Left ventricle myocardium superior (tissue), 1 donor: ENCODE data around the gene FBXO5. TPM values are rescaled to one million over a fixed set of nuclear protein-coding genes. Genes with fewer than 3 reads are reported as not detected.
A peak's percentile ranks its signal among the peaks of the same experiment; 100 is the strongest.
"Not testable (repeated sequence)": the region's sequence is repeated elsewhere in the genome, so short reads cannot be mapped to it uniquely, and the experiment has no call there.

Experiments
- ATAC-seq: fragments of 200-7000 bp; cut with Tn5 transposase; one replicate; pipeline ENCODE4 v1.9.1; 2020; ENCODE audit warnings: mild to moderate bottlenecking, moderate library complexity
- DNase-seq: peaks from one replicate; pipeline ENCODE4 v3.0.0-alpha.2; 2020
- intact Hi-C: fragments of 100-400 bp; cut with micrococcal nuclease; formaldehyde crosslinking; loops from one replicate; pipeline ENCODE4 v1.11.0; 2022
- long read RNA-seq: library from polyadenylated mRNA; unstranded; transcript quantifications from one replicate; pipeline ENCODE4 v2.0.0, GENCODE V29; 2021
- total RNA-seq: library from RNA; stranded (reverse); fragmentation: NEBNext Ultra II Directional; extraction: Animal tissue kit (Norgen Biotek cat#: 25700); gene quantifications from one replicate; pipeline ENCODE4 v1.2.1, GENCODE V29; 2021
- donor health status: DM: no; HTN: yes; CAD: no; lungs with severe emphysema.

The FBXO5 gene, protein sequence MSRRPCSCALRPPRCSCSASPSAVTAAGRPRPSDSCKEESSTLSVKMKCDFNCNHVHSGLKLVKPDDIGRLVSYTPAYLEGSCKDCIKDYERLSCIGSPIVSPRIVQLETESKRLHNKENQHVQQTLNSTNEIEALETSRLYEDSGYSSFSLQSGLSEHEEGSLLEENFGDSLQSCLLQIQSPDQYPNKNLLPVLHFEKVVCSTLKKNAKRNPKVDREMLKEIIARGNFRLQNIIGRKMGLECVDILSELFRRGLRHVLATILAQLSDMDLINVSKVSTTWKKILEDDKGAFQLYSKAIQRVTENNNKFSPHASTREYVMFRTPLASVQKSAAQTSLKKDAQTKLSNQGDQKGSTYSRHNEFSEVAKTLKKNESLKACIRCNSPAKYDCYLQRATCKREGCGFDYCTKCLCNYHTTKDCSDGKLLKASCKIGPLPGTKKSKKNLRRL
- total RNA-seq, result 2.4 TPM
- long read RNA-seq, partial matches to known transcripts, result 0 of 1 reads
- long read RNA-seq, other reads (novel, unspliced or antisense), result 0 of 1 reads

DNA sequence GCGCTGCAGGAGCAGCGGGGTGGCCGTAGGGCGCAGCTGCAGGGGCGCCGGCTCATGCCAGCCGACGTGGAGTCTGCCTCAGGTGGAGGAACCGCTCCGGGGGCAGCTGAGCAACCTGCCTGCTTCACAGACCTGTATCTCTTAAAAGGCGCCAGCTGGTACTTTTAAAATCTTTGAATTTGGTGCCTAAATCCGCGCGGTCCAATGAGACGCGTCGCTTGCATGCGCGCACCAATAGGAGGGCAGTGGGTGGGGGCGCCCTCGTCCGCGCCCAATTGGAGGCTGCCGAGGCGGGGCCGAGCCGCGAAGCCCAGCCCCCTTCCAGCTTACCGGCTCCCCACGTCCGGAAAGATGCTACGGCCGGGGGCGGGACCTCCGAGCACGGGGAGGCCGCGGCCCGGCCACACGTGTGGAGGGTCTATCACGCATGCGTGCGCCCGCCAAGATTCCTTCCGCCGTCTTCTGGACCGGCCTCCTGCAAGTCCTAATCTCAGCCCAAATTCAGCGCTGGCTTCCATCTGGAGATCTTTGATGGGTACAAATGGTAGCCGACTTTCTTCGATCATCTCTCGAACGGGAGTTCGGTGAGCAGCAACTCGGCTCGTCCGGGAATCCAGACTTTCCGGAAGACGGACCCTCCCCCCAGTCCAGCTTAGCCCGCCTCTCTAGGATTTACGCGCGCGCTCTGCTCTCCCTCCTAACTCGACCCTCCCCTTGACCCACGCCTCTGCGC, at the start of gene FBXO5:
Gene FBXO5 (minus strand): TSS at position 138 of the 733 bp plus-strand sequence. CDS start 82 bp downstream, at position 56.
- peak; percentile 96 for ATAC-seq
- intact Hi-C loops, result no loop called here
- peak; percentile 99 for DNase-seq

DNA sequence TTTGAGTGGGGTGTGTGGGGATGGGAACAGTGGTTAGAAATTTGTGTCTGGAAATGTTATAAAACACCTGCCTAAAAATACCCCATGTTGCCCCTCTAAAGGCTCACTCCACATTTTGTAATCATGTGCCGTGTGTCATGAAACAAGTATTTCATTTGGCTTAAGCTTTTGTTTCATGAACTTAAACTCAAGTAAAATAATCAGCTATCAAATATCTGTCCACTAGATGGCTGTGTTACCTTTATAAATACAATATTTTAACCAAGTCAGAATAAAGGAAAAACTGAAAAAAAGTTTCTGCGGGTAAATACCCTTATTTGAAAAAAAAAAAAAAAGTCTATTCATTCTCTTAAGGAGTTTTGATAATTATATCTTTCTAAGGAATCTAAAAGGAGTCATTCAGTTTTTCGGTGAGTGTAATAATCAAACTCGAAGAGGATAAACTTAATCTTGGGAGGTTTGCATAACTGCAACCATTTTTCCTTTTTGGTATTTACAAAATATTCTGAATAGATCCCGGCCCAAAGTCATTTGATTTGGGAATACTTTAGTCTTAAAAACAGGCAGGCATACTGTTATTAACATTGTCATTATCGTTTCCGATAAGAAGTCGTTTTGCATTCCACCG, 49.5 kb upstream of the FBXO5 start:
- DNase-seq, result no peak
- intact Hi-C loops, result loop anchor here (10.0 kb wide), 1 partner anchor 472 kb away; no protein-coding TSS in a partner anchor
- no peak for ATAC-seq

DNA sequence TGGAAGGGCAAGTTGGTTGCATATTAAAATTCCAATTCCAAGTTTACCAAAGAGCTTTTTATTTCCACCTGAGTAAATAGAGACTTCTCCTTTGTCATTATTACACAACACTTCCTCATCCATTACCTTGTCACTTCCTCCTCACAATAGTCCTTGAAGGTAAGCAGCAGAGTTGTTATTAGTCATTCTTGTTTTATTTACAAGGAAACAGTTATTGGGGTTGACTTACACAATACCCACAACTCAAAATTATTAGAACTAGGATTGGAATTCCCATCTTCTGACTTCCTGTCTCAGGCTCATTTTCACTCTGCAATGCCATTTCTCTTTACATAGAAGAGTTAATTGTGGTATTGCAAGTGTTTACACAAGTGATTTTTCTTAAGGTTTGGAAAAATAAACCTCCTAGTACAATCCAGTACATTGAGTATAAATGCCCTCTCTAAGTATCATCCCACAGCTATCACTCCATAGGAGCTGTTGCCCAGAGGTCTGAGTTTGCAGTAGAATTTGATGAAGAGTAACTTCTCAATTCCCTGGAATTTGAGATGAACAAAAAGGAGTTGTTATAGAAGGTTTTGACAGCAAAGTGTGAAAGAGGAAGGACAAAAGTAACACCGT, 48.6 kb upstream of the FBXO5 start:
- DNase-seq (no peak), ATAC-seq (no peak)
- intact Hi-C loops, result loop anchor here (10.0 kb wide), 1 partner anchor 473 kb away; no protein-coding TSS in a partner anchor

DNA sequence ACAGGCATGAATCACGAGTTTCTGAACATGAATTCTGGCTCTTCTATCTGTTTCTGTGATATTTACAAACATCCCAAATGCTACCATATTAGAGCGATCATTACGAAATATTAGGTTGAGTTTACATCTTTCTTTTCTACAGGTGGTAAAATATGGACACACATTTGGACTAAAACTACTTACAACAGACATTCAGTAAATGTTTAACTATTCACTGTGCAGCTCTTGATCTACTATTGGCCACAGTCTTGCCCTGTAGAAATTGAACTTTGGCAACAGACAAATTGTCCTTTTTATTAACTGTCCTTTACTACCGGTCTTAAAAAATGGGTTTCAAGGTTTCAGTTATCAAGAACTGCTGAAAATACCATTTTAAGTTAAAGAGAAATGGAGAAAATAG, 46.1 kb upstream of the FBXO5 start:
- DNase-seq (no peak), ATAC-seq (no peak)
- intact Hi-C loops, result no loop called here

DNA sequence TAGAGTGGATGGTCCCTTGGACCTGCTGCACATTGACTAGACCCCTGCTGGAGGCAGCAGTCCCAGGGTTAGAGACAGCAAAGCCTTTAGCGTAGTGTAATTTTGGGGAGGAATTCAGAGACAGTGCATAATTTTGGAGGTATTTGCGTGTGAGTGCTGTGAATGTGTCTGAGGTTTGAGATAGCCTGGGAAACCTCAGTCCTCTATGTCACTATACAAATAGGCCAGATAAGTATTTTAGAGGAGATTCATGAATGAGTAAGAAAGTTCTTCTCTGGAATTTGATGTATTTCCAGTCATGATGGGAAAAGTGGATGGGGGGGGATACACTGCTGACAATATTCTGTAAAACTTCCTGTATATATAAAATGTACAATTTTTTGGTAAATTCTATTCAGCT, 45.4 kb upstream of the FBXO5 start:
- intact Hi-C loops, result no loop called here
- DNase-seq (no peak), ATAC-seq (no peak)

DNA sequence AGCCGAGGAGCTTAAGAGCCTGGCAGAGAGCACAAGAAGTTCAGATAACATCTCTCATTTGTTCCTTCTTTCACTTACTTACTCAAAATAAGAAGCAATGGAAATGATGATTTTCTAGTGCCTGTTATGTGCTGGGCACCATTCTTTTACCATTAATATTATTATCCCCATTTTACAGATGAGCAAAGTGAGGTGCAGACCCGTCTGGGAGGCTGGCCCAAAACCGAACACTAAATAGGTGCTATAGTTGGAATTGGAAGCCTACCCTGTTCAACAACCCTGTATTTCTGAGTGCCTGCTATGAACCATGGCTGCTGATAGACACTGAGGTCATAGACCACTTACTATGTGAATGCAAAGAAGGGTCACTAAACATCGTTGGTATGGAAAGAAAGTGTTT, 44.6 kb upstream of the FBXO5 start:
- no peak for DNase-seq
- no peak for ATAC-seq
- intact Hi-C loops, result no loop called here

DNA sequence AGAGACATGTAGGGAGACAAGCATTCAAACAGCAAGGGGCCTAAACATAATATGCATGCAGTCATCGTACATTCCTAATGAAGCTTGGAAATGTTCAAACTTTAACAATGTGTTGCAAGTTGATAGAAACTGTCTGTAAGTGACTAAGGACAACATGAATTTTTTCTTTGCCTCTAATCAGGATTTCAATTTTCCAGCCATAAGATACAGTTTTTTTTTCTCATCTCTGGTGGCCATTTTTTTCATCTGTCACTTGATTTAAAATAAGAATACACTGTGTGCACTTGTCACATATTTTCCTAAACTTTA, 41.8 kb upstream of the FBXO5 start:
- no peak for DNase-seq
- ATAC-seq, result no peak
- intact Hi-C loops, result loop anchor here (5.0 kb wide), 1 partner anchor 162 kb away; no protein-coding TSS in a partner anchor

DNA sequence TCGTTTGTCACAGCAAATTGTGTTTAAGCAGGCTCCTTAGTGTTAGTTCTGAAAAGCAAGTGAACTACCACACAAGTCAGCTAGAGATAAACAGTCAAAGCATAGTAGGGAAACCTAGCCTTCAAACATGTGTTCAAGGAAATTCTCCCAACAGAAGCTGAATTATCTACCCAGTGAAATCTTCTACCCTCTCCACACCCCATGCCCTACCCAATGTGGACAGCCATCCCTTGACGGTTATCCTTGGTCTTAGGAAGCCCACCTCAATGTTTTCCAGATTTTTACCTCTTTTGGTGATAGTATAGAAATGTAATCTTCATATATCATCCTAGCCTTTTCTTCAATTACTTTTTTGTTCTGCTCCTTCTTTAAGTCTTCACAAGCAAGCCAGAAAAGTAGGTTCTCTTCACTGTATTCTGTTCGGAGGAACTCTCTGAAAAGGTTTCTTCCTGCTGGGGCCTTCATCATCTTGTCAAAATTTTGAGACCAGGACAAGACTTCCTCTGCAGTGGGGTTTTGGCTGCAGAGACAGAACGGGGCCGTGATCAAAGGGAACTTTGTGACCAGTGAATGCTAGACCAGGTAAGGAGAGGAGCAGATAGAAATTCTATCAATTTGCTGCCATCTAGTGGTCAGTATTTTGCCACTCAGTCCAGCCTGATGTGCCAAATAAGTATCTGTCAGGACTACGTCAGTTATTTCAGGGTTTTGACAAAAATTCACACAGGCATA, 41.3 kb upstream of the FBXO5 start:
- DNase-seq (no peak), ATAC-seq (peak; percentile 81)
- intact Hi-C loops, result loop anchor here (5.0 kb wide), 1 partner anchor 162 kb away; no protein-coding TSS in a partner anchor

DNA sequence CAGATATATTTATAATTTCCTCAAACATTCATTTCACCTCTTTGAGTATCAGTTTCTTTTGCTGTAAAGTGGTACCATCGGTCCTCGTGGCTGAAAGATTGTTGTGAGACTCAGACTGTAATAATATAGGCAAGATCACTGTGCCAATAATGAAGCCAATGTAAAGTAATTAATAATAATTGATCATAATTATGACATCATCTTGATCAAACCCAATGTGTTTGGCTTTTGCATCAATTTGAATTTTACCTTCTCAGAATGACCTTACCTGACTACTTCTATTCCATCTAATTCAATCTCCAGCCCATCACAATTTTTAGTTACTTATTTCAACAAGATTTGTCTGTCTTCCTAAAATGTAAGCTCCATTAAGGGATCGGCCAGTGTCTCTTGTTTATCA, 35.5 kb upstream of the FBXO5 start:
- ATAC-seq, result no peak
- intact Hi-C loops, result no loop called here
- no peak for DNase-seq

DNA sequence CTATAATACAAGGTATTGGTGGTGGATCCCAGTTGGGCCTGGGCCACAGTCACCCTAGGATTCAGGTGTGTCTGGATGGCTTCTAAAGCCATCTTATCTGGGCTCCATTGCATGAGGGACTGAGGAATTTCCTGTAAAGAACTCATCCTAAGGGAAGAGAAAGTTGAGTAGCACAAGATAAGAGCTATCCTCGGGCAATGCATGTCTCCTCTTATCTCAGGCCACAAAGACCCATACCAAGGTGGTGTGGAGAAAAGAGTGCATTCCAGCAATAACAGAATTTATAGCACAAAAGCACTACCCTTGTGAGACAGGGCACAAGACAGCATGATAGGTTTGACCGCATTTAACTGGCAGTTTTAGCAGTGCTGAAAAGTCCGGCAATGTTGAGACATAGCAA, 34.0 kb upstream of the FBXO5 start:
- no peak for DNase-seq
- no peak for ATAC-seq
- intact Hi-C loops, result no loop called here

DNA sequence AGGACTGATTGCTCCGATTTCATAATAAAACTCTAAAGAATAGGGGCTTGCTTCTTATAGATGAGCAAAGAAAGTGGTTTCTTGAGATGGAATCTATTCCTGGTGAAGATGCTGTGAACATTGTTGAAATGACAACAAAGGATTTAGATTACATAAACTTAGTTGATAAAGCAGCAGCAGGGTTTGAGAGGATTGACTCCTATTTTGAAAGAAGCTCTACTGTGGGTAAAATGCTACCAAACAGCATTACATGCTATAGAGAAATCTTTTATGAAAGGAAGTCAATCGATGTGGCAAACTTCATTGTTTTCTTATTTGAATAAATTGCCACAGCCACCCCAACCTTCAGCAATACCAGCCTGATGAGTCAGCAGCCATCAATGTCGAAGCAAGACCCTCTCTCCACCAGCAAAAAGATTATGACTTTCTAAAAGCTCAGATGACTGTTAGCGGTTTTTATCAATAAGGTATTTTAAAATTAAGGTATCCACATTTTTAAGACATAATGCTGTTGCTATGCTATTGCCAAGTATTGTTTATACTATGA, 32.3 kb upstream of the FBXO5 start:
- intact Hi-C loops, result no loop called here
- ATAC-seq (no peak), DNase-seq (no peak)

DNA sequence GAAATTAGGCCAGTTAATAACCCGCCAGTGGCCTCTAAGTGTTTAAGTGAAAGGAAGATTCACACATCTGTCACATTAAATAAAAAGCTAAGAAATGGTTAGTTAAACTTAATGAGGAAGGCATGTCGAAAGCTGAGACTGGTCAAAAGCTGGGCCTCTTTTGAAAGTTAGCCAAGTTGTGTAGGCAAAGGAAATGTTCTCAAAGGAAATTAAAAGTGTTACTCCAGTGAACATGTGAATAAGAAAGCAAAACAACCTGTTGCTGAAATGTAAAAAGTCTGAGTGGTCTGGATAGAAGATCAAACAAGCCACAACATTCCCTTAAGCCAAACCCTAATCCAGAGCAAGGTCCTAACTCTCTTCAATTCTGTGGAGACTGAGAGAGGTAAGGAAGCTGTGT, 30.6 kb upstream of the FBXO5 start:
- intact Hi-C loops, result no loop called here
- no peak for DNase-seq
- ATAC-seq, result no peak

DNA sequence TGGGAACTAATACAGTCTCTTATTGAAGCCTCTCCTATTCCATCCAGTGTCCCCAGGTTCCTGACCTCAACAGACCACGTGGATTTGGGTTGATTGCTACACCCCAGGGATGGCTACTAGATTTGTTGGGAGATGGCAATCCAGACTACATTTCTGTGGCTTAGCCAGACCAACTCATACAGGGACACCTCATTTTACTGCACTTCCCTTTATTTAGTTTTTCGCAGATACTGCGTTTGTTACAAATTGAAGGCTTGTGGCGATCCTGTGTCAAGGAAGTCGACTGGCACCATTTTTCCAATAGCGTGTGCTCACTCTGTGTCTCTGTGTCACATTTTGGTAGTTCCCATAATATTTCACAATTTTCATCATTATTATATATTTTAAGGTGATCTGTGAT, 30.0 kb upstream of the FBXO5 start:
- ATAC-seq (no peak), DNase-seq (no peak)
- intact Hi-C loops, result no loop called here

DNA sequence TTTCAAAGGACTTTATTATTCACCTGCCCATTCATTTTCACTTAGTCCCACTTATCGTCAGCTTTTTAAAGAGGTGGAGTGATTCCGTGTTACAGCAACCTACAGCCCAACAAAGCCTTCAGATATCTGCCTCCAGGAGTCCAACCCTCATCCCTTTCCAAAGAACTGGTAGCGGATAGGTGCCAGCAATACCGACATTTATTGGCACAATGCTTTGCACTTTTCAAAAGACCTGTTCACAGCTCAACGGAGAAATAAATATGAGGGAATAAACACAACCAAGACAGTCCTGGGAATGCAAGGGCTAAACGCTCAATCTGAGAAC, 20.5 kb upstream of the FBXO5 start:
- ATAC-seq (peak; percentile 19), DNase-seq (no peak)
- intact Hi-C loops, result no loop called here

DNA sequence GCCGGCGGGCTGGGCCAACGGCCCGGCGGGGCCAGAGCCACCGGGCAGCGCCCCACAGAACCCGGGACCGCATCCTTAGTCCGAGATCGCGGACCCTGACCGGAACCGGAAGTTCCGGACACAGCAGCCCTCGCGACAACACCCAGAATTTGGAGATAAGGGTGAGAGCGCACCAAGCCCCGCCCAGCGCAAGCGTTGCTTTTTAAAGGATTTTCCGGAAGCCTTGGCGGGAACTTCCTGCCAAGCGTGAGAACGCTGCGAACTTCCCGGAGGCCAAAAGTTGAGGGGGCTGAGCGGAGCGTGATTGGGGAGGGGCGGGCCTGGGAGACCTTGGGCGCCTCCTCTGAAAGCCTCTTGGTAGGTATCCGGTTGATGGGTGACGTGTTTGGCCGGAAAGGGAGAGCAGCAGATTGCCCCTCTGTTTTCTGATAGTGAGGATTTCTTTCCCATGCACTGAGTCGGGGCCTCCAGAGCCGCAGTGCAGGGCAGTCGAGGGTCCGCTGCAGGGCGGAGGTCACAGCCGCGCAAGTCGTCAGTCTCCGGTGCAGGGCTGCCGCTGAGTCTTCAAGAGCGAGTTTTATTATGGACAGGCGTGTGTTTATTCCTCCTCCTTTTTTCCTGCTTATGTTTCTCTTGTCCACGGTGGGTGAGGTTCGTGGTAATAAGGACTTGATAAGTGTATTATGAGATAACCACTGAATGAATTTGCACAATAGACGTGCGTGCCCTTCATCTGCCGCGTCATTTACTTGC, 19.9 kb upstream of the FBXO5 start, which contains the start of gene MTRF1L:
Gene MTRF1L (minus strand): TSS at position 97 of the 753 bp plus-strand sequence. CDS start 24 bp downstream, at position 73.
- ATAC-seq, result peak; percentile 99
- intact Hi-C loops, result no loop called here
- peak; percentile 95 for DNase-seq

DNA sequence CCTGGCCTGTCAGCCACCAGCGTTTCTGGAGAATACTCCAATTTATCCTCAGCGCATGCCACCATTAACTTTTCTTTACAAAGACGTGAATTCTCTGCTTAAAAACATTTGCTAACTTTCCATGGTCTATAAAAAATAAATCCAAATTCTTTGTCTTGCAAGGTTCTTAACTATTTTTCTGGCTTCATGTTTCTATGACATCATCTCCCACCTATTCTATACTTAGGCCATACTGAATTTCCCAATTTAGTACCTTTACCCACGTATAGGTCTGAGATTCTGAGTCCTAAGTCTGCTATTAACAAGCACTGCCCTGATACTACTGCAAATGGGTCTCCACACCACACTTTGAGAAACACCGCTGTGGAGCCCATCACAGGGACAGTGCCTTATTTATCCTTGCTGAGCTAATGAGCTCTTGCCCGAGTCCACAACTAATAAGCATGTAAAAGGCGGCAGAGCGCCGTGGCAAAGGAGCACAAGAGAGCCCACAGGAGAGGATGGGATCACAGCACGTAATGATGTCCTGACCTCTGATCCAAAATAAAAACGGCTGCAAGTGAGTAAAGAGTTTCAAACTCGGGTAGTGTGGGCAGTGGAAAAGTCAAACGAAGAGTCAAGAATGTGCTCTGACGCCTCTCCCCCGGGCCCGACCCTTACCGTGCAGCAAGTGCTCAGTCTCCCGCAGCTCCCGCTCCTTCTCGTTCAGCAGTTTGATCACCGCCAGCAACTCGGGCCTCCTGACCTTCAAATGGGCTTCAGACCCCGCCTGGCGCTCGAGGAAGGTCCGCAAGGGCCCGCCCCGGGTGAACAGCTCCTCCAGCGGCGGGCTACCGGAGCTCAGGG, 19.1 kb upstream of the FBXO5 start:
- DNase-seq, result peak; percentile 20
- intact Hi-C loops, result no loop called here
- peak; percentile 5 for ATAC-seq

DNA sequence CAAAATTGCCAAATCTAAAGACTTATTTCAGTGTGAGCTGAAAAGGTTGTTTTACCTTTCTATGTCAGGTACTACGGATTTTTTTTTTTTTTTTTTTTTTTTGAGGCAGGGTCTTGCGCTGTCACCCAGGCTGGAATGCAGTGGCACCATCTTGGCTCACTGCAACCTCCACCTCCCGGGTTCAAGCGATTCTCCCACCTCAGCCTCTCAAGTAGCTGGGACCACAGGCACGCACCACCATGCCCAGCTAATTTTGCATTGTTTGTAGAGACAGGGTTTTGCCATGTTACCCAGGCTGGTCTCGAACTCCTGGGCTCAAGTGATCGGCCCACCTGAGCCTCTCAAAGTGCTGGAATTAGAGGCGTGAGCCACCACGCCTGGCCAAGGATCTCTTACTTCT, 17.9 kb upstream of the FBXO5 start:
- intact Hi-C loops, DNase-seq, ATAC-seq: not testable (repeated sequence)
